Measurements from ENCODE around the gene FGD4.

GRCh38 chr12:32603858-32604257 is 204.5 kb downstream of the FGD4 start:
- TF ChIP-seq CTCF (IDR thresholded peaks at IDR 0.05; ENCODE audit: low read depth, low read length): no peak
- no peak for TF ChIP-seq POLR2A (IDR thresholded peaks at IDR 0.05; ENCODE audit: extremely low read depth, insufficient read length)

Data from NB4 (cell line).